Suprapubic skin (tissue), 4 donors: ENCODE results near the gene NAA15. TPM values are rescaled to one million over a fixed set of nuclear protein-coding genes. Genes with fewer than 3 reads are reported as not detected.
"Not testable (repeated sequence)": the region's sequence is repeated elsewhere in the genome, so short reads cannot be mapped to it uniquely, and the experiment has no call there.

Experiments
- DNase-seq, 2 donors: peaks; one replicate each; pipeline ENCODE4 v3.0.0-alpha.2; 2019; ENCODE audit warnings: low spot score in 2 of 2
- H3K27ac ChIP-seq: fragments of 200-600 bp; sonication (generic); one replicate; pipeline ENCODE4 v1.5.1; 2019
- H3K27me3 ChIP-seq: fragments of 200-600 bp; sonication (generic); one replicate; pipeline ENCODE4 v1.5.1; 2019
- H3K36me3 ChIP-seq: fragments of 200-600 bp; sonication (generic); one replicate; pipeline ENCODE4 v1.5.1; 2019
- H3K4me1 ChIP-seq: fragments of 200-600 bp; sonication (generic); one replicate; pipeline ENCODE4 v1.5.1; 2019
- H3K4me3 ChIP-seq: fragments of 200-600 bp; sonication (generic); one replicate; pipeline ENCODE4 v1.5.1; 2019; ENCODE audit warnings: mild to moderate bottlenecking
- H3K9me3 ChIP-seq: fragments of 200-600 bp; sonication (generic); one replicate; pipeline ENCODE4 v1.5.1; 2019
- EP300 ChIP-seq: sonication (generic); formaldehyde crosslinking; IDR thresholded peaks from one replicate; pipeline ENCODE4 v1.6.1; 2017; ENCODE audit warnings: antibody characterized with exemption
- POLR2A ChIP-seq, 2 donors: fragments of 450-650 bp; IDR thresholded peaks; one replicate each; pipeline ENCODE4 v1.6.1; 2017; ENCODE audit warnings: antibody characterized with exemption in 2 of 2, mild to moderate bottlenecking in 2 of 2, moderate library complexity in 2 of 2
- POLR2AphosphoS5 ChIP-seq, 3 donors: sonication (generic); formaldehyde crosslinking; IDR thresholded peaks; one replicate each; pipeline ENCODE4 v1.6.1; 2017; ENCODE audit warnings: antibody characterized with exemption in 3 of 3
- WGBS: methylation state at CpG from one replicate; pipeline ENCODE4 v1.1.5; 2018; 5-methylcytosine and 5-hydroxymethylcytosine counted together
- total RNA-seq, 4 donors: library from RNA; depleted of rRNA; stranded (reverse); fragments of >200 nt; gene quantifications; one replicate each; pipeline ENCODE4 v1.1.0, GENCODE V29; 2016
- TF ChIP-seq, protein P1 (sequence below), 2 donors: fragments of 200-600 bp in 1 of 2; fragments of 450-650 bp in 1 of 2; sonication (generic) in 1 of 2; IDR thresholded peaks; one replicate each; pipeline ENCODE4 v1.5.1; 2016 to 2019; ENCODE audit warnings: antibody characterized with exemption in 2 of 2, mild to moderate bottlenecking in 1 of 2, moderate library complexity in 1 of 2

The NAA15 gene
- total RNA-seq, 4 donors from 2014 or later, result 26.5 to 41.8 (median 27.8) TPM

DNA sequence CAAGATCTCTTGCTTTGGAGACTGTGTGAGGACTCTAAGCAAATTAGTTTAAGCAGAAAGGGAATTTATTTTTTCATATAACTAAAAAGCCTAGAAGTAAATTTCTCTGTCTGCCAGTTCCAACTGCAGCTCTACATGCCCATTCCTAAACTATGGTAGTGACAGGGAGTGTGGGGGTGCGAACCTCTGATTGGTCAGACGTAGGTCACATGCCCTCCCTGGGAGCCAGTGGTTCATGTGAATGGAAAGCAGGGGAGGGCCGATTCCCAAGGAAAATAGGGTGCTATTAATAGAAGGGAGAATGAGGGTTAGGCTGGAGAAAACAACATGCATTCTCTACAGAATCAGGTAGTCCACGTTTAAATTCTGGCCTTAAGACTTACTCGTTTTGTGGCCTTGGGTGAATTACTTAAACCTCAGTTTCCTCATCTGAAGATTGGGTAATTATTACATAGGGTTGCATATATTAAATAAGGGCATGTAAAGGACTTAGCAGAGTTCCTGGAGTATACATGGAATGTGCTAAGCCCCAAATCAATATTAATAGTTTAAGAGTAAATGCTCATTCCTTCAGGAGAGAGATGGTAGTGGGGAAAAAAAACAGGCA, 159.8 kb downstream of the NAA15 start:
- 84% methylated on average over 5 of the region's 5 CpGs for WGBS
- TF ChIP-seq EP300 (no peak), POLR2AphosphoS5 (IDR thresholded peaks at IDR 0.05) (no peak), POLR2A (IDR thresholded peaks at IDR 0.05) (no peak)
- TF ChIP-seq, protein P1, sequence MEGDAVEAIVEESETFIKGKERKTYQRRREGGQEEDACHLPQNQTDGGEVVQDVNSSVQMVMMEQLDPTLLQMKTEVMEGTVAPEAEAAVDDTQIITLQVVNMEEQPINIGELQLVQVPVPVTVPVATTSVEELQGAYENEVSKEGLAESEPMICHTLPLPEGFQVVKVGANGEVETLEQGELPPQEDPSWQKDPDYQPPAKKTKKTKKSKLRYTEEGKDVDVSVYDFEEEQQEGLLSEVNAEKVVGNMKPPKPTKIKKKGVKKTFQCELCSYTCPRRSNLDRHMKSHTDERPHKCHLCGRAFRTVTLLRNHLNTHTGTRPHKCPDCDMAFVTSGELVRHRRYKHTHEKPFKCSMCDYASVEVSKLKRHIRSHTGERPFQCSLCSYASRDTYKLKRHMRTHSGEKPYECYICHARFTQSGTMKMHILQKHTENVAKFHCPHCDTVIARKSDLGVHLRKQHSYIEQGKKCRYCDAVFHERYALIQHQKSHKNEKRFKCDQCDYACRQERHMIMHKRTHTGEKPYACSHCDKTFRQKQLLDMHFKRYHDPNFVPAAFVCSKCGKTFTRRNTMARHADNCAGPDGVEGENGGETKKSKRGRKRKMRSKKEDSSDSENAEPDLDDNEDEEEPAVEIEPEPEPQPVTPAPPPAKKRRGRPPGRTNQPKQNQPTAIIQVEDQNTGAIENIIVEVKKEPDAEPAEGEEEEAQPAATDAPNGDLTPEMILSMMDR (IDR thresholded peaks at IDR 0.05), result no peak
- Histone ChIP-seq H3K27me3 (no peaks in the 10 kb centered on the region), H3K9me3 (no peaks in the 10 kb centered on the region), H3K4me3 (no peak overlapping the region), H3K27ac (no peak overlapping the region), H3K36me3 (no peaks in the 10 kb centered on the region), H3K4me1 (peaks cover 35% of the 10 kb centered on the region)
- DNase-seq, result no peak

- H3K27ac ChIP-seq, H3K36me3 ChIP-seq, DNase-seq, H3K4me3 ChIP-seq, H3K4me1 ChIP-seq, H3K27me3 ChIP-seq, H3K9me3 ChIP-seq: not testable (repeated sequence)
- 96% methylated on average over 5 of the region's 5 CpGs for WGBS
Observed at GRCh38 chr4:139464512-139464911, 163.2 kb downstream of the NAA15 start.

DNA sequence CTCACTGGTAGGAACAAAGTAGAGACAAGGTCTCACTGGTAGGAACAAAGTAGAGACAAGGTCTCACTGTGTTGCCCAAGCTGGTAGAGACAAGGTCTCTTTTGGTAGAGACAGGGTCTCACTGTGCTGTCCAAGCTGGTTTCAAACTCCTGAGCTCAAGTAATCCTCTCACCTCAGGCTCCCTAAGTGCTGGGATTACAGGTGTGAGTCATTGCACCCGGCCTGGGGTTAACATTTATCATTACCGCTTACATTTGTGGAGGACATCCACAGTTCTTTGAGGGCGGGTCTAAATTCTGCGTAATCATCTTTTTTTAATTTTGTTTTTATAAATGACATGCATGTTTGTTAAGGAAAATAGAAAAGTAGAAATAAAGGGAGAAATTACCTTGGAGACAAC, 164.6 kb downstream of the NAA15 start:
- WGBS, result 50% methylated on average over 4 of the region's 4 CpGs

DNA sequence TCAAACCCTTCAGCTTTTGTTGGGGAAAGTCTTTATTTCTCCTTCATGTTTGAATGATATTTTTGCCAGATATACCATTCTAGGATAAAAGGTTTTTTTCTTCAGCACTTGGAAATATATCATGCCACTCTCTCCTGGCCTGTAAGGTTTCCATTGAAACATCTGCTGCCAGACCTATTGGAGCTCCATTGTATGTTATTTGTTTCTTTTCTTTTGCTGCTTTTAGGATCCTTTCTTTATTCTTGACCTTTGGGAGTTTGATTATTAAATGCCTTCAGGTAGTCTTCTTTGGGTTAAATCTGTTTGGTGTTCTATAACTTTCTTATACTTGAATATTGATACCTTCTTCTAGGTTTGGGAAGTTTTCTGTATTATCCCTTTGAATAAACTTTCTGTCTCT, 167.5 kb downstream of the NAA15 start:
- not testable (repeated sequence) for H3K27me3 ChIP-seq, H3K27ac ChIP-seq, H3K4me3 ChIP-seq, DNase-seq, H3K9me3 ChIP-seq, H3K4me1 ChIP-seq
- peaks cover 15% of the 10 kb centered on the region for H3K36me3 ChIP-seq

More for the DNA sequence above, 164.6 kb downstream of the NAA15 start:
- TF ChIP-seq POLR2A (IDR thresholded peaks at IDR 0.05), result no peak
- no peak for TF ChIP-seq POLR2AphosphoS5 (IDR thresholded peaks at IDR 0.05)
- TF ChIP-seq, protein P1 (IDR thresholded peaks at IDR 0.05), result no peak
- no peak for TF ChIP-seq EP300
- no peaks in the 10 kb centered on the region for H3K36me3 ChIP-seq
- no peak overlapping the region for H3K27ac ChIP-seq
- H3K9me3 ChIP-seq, result no peaks in the 10 kb centered on the region
- no peak overlapping the region for H3K4me3 ChIP-seq
- no peaks in the 10 kb centered on the region for H3K4me1 ChIP-seq
- H3K27me3 ChIP-seq, result no peaks in the 10 kb centered on the region
- DNase-seq, result no peak

- Histone ChIP-seq H3K36me3 (peaks cover 19% of the 10 kb centered on the region), H3K9me3 (no peaks in the 10 kb centered on the region), H3K27me3 (no peaks in the 10 kb centered on the region), H3K4me1 (no peaks in the 10 kb centered on the region), H3K27ac (no peak overlapping the region), H3K4me3 (no peak overlapping the region)
- WGBS, result 93% methylated on average over 2 of the region's 2 CpGs
- no peak for DNase-seq
- TF ChIP-seq POLR2AphosphoS5 (IDR thresholded peaks at IDR 0.05) (no peak), EP300 (no peak), POLR2A (IDR thresholded peaks at IDR 0.05) (no peak)
- TF ChIP-seq, protein P1 (IDR thresholded peaks at IDR 0.05), result no peak
Observed at GRCh38 chr4:139469216-139469615, 167.9 kb downstream of the NAA15 start.

Other genes with a start within 250 kb of the NAA15 start
- 10 to 100 TPM; 32.0 to 92.0 (median 48.5) TPM for gene ELF2, start 124.3 kb upstream of the NAA15 start, total RNA-seq
- under 1 TPM in 2 of 4 donors, not detected in 2; 0.36 to 0.60 TPM for gene MGARP, start 21.3 kb upstream of the NAA15 start, total RNA-seq
- 10 to 100 TPM; 23.1 to 78.2 (median 54.5) TPM for gene NDUFC1, start 972 bp downstream of the NAA15 start, total RNA-seq
- gene RAB33B, start 152.6 kb downstream of the NAA15 start, total RNA-seq, result 10 to 100 TPM in 1 of 4 donors, 1 to 10 TPM in 3; 8.1 to 10.8 (median 9.2) TPM